GM12878 (cell line): ENCODE measurements around the gene TUBB1.

ENCODE experiments used
- CTCF ChIP-seq, 3 experiments: IDR thresholded peaks in 2 of 3; conservative IDR thresholded peaks in 1 of 3; 2 replicates each; pipeline ENCODE4 v1.5.1; 2011; ENCODE audit warnings: low read depth in 3 of 3, low read length in 3 of 3, mild to moderate bottlenecking in 3 of 3, control low read depth in 2 of 3, moderate library complexity in 2 of 3, inconsistent platforms in 1 of 3, mixed read lengths in 1 of 3; ENCODE audit not compliant: control insufficient read depth in 2 of 3, insufficient read depth in 1 of 3; ENCODE audit errors: extremely low read depth in 1 of 3
- HDAC6 ChIP-seq: fragments of 200-600 bp; sonication (generic); IDR thresholded peaks from one replicate; pipeline ENCODE4 v1.8.0; 2017; ENCODE audit warnings: antibody characterized with exemption; ENCODE audit not compliant: unreplicated experiment
- HSF1 ChIP-seq: fragments of 150-350 bp; IDR thresholded peaks from 2 replicates; pipeline ENCODE4 v1.6.1; 2014; ENCODE audit warnings: mild to moderate bottlenecking, low read depth, low read length
- POLR2AphosphoS5 ChIP-seq: IDR thresholded peaks from 2 replicates; pipeline ENCODE4 v1.6.1; 2011; ENCODE audit warnings: mild to moderate bottlenecking, low read length, inconsistent platforms
- SIX5 ChIP-seq: IDR thresholded peaks from 2 replicates; pipeline ENCODE4 v1.6.1; 2011; ENCODE audit warnings: mild to moderate bottlenecking, low read depth, low read length, moderate library complexity; ENCODE audit not compliant: severe bottlenecking
- SMARCA5 ChIP-seq: fragments of 450-650 bp; IDR thresholded peaks from 2 replicates; pipeline ENCODE4 v1.6.1; 2017; ENCODE audit warnings: mild to moderate bottlenecking
- SREBF1 ChIP-seq: IDR thresholded peaks from 2 replicates; pipeline ENCODE4 v1.6.1; 2012; ENCODE audit warnings: mild to moderate bottlenecking, low read length
- ZBTB33 ChIP-seq: fragments of 450-650 bp; IDR thresholded peaks from 2 replicates; pipeline ENCODE4 v1.6.1; 2017; ENCODE audit warnings: mild to moderate bottlenecking
- TF ChIP-seq, protein P1 (sequence below): IDR thresholded peaks from 2 replicates; pipeline ENCODE4 v1.6.1; 2011; ENCODE audit warnings: low read depth, mild to moderate bottlenecking, low read length, moderate library complexity, borderline replicate concordance; ENCODE audit errors: extremely low read depth

- no peak for TF ChIP-seq HSF1
- TF ChIP-seq ZBTB33: no peak
- TF ChIP-seq SIX5: no peak
- TF ChIP-seq, protein P1, sequence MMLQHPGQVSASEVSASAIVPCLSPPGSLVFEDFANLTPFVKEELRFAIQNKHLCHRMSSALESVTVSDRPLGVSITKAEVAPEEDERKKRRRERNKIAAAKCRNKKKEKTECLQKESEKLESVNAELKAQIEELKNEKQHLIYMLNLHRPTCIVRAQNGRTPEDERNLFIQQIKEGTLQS: no peak
- TF ChIP-seq SMARCA5: no peak
- no peak for TF ChIP-seq HDAC6
- TF ChIP-seq SREBF1: no peak
- TF ChIP-seq CTCF (IDR thresholded peaks at IDR 0.05 in 2 of 3, conservative IDR thresholded peaks at IDR 0.05 in 1 of 3; ENCODE audit: control insufficient read depth in 2 of 3, extremely low read depth in 1 of 3, insufficient read depth in 1 of 3, low read depth in 3 of 3, low read length in 3 of 3): no peak
- TF ChIP-seq POLR2AphosphoS5: no peak
Measured at GRCh38 chr20:58970146-58970545, 49.1 kb upstream of the TUBB1 start.
